Measurements from ENCODE around the gene OR2G6. TPM values are rescaled to one million over a fixed set of nuclear protein-coding genes. Genes with fewer than 3 reads are reported as not detected.
A peak's percentile ranks its signal among the peaks of the same experiment; 100 is the strongest.
"Not testable (repeated sequence)": the region's sequence is repeated elsewhere in the genome, so short reads cannot be mapped to it uniquely, and the experiment has no call there.

The OR2G6 gene
- total RNA-seq (2014; rRNA removed; shearing (Covaris generic)): not detected in 2 replicates

- DNase-seq (ENCODE audit: low read depth): not testable (repeated sequence)
These were observed at the start of gene OR2G6 for GRCh38 chr1:248507773-248508172. Gene OR2G6 (plus strand): TSS chr1:248508073. CDS start chr1:248521647, 13,574 bp downstream.

- peak; percentile 1 for DNase-seq (ENCODE audit: low read depth)
These were observed 48.8 kb upstream of the OR2G6 start for GRCh38 chr1:248459117-248459516.

DNA sequence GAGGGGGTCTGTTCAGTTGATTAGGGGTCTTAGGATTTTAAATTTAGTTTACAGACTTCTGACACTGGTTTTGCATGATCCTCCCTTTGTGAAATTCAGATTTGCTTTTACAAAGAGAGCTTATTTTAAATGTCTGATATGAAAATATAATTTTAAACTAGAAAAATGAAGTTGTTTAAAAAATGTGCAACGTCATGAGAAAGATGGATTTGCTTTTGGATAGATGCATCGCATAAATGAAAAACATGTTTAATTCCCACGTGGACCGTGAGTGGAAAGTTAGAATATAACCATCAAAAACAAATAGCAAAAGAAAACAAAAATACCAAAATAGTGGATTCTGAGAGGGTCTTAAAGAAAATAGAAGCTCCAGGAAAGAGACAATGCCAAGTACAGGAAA, 36.7 kb upstream of the OR2G6 start:
- no peak for DNase-seq (ENCODE audit: low read depth)

DNA sequence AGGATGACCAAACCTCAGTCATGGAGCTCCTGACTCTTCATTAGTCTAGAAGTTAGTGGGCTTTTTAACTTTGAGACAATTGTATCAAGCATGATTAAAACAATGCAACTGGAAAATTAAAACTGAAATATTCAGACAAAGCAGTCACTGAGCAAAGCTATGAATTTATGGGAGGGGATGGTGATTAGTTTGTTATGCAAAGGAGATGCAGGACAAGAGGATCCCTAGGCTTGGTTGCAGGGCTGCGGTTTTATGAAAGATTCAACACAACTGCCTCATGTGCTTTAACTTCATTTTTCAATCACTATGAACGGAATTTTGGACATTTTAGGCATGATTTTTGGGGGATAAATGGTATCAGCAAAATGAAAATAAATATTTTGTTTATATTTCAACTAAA, 35.8 kb upstream of the OR2G6 start:
- not testable (repeated sequence) for DNase-seq (ENCODE audit: low read depth)

DNA sequence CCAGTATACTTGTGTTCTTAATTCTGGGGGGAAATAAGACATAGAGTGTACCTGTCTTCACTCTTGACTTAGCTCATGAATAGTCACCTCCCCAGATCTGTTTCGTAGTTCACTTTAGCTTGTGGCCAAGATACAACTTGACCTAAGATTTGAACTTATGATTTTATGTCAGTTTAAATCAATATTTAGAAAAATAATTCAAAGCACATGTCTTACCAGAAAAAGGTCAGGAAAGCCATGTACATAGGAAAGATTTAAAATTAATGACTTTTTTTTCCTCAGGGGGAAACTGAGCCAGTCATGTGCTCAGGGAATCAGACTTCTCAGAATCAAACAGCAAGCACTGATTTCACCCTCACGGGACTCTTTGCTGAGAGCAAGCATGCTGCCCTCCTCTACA, 34.8 kb upstream of the OR2G6 start, which contains the start of gene OR2T3:
Gene OR2T3 (plus strand): TSS at position 301 of the 400 bp plus-strand sequence. CDS start 0 bp downstream, at position 301.
- not testable (repeated sequence) for DNase-seq (ENCODE audit: low read depth)

GRCh38 chr1:248475660-248476059, 32.2 kb upstream of the OR2G6 start:
- DNase-seq (ENCODE audit: low read depth): not testable (repeated sequence)

- DNase-seq (ENCODE audit: low read depth): not testable (repeated sequence)
These were observed 25.9 kb upstream of the OR2G6 start for GRCh38 chr1:248481686-248482579.

DNA sequence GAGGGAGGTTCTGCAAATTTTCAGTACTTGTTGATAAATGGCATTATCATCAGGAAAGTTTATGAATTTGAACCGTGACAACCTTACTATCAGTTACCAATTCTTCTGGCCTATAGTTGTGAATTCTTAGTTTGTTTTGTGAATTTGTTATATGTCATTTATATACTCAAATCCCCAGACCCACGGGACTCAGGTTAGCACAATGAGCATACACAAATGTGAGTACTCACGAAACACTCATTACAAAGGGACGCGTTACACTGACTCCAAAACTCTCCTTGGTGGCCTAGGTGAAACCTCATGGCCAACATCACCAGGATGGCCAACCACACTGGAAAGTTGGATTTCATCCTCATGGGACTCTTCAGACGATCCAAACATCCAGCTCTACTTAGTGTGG, 19.6 kb upstream of the OR2G6 start, which contains the start of gene OR2T5:
Gene OR2T5 (plus strand): TSS at position 301 of the 400 bp plus-strand sequence. CDS start 0 bp downstream, at position 301.
- DNase-seq (ENCODE audit: low read depth): not testable (repeated sequence)

GRCh38 chr1:248496661-248497060, 11.2 kb upstream of the OR2G6 start:
- DNase-seq (ENCODE audit: low read depth): not testable (repeated sequence)

- DNase-seq (ENCODE audit: low read depth): not testable (repeated sequence)
These were observed 7.4 kb upstream of the OR2G6 start for GRCh38 chr1:248500305-248501035.

- not testable (repeated sequence) for DNase-seq (ENCODE audit: low read depth)
These were observed 2.3 kb downstream of the OR2G6 start for GRCh38 chr1:248510217-248510616.

DNA sequence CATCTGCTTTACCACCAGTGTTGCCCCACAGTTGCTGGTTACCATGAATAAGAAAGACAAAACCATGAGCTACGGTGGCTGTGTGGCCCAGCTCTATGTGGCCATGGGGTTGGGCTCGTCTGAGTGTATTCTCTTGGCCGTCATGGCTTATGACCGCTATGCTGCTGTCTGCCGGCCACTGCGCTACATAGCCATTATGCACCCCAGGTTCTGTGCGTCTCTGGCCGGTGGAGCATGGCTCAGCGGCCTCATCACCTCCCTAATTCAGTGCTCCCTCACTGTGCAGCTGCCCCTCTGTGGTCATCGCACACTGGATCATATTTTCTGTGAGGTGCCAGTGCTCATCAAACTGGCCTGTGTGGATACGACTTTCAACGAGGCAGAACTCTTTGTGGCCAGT, 14.0 kb downstream of the OR2G6 start:
- DNase-seq (ENCODE audit: low read depth): no peak

DNA sequence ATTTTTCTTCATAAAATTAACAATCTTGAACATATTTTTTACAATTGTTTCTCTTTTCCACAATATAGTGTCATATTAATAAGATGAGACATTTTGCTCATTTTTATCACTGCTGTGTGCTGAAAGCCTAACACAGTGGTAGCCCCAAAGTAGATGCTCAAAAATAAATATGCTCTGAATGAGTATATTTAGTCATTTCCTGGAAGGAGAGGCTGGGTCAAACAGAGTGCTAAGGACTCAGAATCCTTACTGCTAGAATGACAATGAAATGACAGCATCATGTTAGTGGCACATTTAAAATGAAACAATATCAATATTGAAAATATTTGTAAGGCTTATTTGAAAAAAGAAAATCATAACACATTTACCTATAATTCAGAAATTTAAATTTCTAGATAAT, 29.6 kb downstream of the OR2G6 start:
- DNase-seq (ENCODE audit: low read depth): not testable (repeated sequence)

DNA sequence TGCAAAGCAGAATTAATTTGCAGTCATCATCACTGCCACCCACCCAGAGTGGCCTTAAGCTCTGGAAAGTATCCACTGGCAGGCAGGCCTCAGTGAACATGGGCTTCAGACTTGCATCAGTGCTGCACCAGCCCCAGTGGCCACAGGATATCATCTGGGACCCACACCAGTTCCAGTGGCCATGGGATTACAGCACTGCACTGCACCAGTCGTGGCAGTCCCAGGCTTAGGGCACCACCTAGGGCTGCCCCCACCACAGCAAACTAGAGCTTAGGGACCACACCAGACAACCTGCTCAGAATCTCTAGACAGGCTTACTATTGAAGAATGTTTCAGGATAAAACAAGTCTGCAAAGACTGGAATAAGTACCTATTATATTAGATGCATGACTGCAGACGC, 39.5 kb downstream of the OR2G6 start:
- not testable (repeated sequence) for DNase-seq (ENCODE audit: low read depth)

DNA sequence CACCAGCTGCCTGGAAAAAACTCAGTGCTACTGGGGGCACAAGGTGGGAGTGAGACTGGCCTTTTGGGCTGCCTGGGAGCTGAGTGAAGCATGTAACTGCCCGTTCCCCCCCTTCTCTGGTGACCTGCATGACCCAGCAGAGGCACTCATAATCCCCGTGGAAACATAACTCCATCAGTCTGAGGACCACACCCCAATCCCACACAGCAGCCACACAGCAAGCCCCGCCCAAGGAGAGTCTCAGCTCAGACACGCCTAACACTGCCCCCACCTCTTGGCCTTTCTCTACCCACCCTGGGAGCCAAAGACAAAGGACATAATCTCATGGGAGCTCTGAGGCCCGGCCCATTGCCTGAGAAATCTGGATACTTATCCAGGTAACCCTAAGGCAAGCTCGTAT, 43.2 kb downstream of the OR2G6 start:
- DNase-seq (ENCODE audit: low read depth): not testable (repeated sequence)

DNA sequence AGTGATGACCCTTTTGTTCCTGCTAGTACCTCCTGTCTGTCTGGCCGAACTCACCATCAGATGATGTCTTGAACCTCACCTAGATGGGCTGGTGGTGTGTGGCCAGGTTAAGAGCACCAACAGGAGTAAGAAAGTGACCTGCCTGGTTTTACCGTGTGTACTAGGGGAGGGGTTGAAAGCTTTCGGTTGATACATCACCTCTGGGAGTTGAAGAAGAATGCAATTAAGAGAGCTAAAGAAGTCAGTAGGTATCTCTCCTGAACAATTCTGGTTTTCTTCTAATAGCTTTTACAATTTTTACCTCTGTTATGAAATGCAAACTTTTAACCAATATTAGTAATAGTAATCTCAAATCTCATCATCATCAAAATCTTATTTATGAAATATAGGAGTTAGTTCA, 54.8 kb downstream of the OR2G6 start, which contains the start of gene OR2T29:
Gene OR2T29 (minus strand): TSS at position 101 of the 400 bp plus-strand sequence. CDS start 3,281 bp downstream, outside the sequence.
- not testable (repeated sequence) for DNase-seq (ENCODE audit: low read depth)

DNA sequence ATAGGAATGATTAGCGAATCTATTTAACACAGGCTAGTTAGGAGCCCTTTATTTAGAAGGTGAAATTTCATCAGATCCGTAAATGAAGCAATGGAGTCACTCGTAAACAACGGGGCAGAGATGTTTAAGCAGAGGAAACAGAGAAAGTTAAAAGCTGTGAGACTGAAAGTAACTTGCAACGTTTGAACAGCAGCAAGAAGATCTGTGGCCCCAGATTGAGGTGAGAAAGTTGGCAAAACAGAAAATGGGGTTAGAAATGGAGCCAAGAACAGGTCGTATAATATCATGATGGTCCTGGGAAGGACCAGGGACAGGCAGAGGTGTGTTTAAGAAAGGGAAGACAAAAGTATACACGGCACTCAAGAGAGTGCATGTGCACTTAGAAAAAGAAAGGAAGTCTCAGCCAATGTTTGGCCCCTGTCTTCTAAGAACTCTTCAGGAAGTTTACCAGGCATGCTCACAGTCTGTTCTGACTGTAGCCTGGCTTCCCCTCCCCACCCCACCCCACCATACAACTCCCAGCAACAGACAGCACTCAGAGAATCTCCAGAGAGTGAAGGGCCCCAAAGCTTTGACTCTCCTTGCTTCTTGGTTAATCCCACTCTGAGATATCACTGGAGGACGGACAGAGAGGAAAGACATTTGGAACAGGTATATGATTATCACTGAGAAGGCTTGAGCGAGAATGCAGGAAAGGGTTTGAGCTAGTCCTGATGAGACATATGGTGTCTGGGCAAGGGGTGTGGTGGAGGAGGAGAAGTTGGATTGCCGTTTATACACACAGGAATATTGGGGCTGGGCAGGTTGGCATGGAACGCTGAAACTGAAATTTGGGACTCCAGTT, 57.9 kb downstream of the OR2G6 start:
- not testable (repeated sequence) for DNase-seq (ENCODE audit: low read depth)

GRCh38 chr1:248569049-248569448, 61.2 kb downstream of the OR2G6 start:
- not testable (repeated sequence) for DNase-seq (ENCODE audit: low read depth)

- DNase-seq (ENCODE audit: low read depth): not testable (repeated sequence)
These were observed 62.9 kb downstream of the OR2G6 start for GRCh38 chr1:248570811-248571210.

DNA sequence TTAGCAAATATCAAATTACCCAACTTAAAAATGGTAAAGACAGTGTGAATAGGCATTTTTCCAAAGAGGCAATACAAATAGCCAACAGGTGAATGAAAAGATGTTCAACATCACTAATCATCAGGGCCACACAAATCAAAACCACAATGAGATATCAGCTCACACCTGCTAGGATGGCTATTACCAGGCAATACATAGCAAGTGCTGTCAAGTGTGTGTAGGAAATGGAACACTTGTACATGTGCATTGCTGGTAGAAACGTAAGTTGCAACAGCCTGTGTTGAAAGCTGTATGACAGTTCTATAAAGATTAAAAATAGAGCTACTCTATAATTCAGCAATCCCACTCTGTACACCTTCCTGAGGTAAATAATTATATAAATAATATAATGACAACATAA, 64.2 kb downstream of the OR2G6 start:
- DNase-seq (ENCODE audit: low read depth): not testable (repeated sequence)

- DNase-seq (ENCODE audit: low read depth): not testable (repeated sequence)
These were observed 66.0 kb downstream of the OR2G6 start for GRCh38 chr1:248573856-248574255.

Data from RPMI7951 (cell line).